H9 (cell line): ENCODE measurements around the gene ACR. TPM values are rescaled to one million over a fixed set of nuclear protein-coding genes. Genes with fewer than 3 reads are reported as not detected.

Experiments
- DNase-seq: peaks from one replicate; pipeline ENCODE4 v3.0.0-alpha.2; 2017
- H2AFZ ChIP-seq: one replicate; pipeline ENCODE4 v1.6.1; 2013; ENCODE audit warnings: mild to moderate bottlenecking, low read length, control low read depth, moderate library complexity
- H2AK5ac ChIP-seq: 2 replicates; pipeline ENCODE4 v1.6.1; 2013; ENCODE audit warnings: low read length, control low read depth, mixed read lengths; ENCODE audit not compliant: insufficient read length
- H2BK120ac ChIP-seq: one replicate; pipeline ENCODE4 v1.6.1; 2013; ENCODE audit warnings: low read depth, mild to moderate bottlenecking, low read length, control low read depth, inconsistent platforms; ENCODE audit not compliant: poor library complexity, severe bottlenecking
- H2BK12ac ChIP-seq: 2 replicates; pipeline ENCODE4 v1.6.1; 2013; ENCODE audit warnings: low read length, control low read depth, mixed read lengths, low read depth; ENCODE audit not compliant: insufficient read length
- H2BK15ac ChIP-seq: 2 replicates; pipeline ENCODE4 v1.6.1; 2013; ENCODE audit warnings: low read depth, low read length, control low read depth
- H2BK20ac ChIP-seq: one replicate; pipeline ENCODE4 v1.6.1; 2013; ENCODE audit warnings: low read depth, mild to moderate bottlenecking, low read length, control low read depth, inconsistent platforms; ENCODE audit not compliant: poor library complexity, severe bottlenecking
- H2BK5ac ChIP-seq: 2 replicates; pipeline ENCODE4 v1.6.1; 2013; ENCODE audit warnings: low read length, control low read depth, mixed read lengths; ENCODE audit not compliant: insufficient read length
- H3K14ac ChIP-seq: 2 replicates; pipeline ENCODE4 v1.6.1; 2013; ENCODE audit warnings: low read length, control low read depth; ENCODE audit not compliant: insufficient read depth
- H3K18ac ChIP-seq: 2 replicates; pipeline ENCODE4 v1.6.1; 2013; ENCODE audit warnings: low read depth, mild to moderate bottlenecking, mixed read lengths, low read length, control low read depth; ENCODE audit not compliant: insufficient read length
- H3K23ac ChIP-seq: 2 replicates; pipeline ENCODE4 v1.6.1; 2013; ENCODE audit warnings: low read length, control low read depth, mixed read lengths, low read depth; ENCODE audit not compliant: insufficient read length
- H3K23me2 ChIP-seq: 2 replicates; pipeline ENCODE4 v1.6.1; 2013; ENCODE audit warnings: low read depth, mild to moderate bottlenecking, mixed read lengths, low read length, control low read depth; ENCODE audit not compliant: insufficient read length, poor library complexity, severe bottlenecking
- H3K27ac ChIP-seq: 2 replicates; pipeline ENCODE4 v1.5.1; 2013; ENCODE audit warnings: low read length, control low read depth, mixed read lengths, low read depth; ENCODE audit not compliant: insufficient read length
- H3K27me3 ChIP-seq: 2 replicates; pipeline ENCODE4 v1.6.1; 2013; ENCODE audit warnings: low read length, control low read depth, inconsistent platforms; ENCODE audit not compliant: insufficient read depth
- H3K4ac ChIP-seq: 2 replicates; pipeline ENCODE4 v1.6.1; 2013; ENCODE audit warnings: low read depth, mild to moderate bottlenecking, control low read depth, inconsistent platforms, low read length, moderate library complexity
- H3K4me1 ChIP-seq: 2 replicates; pipeline ENCODE4 v1.6.1; 2013; ENCODE audit warnings: low read length, control low read depth, inconsistent platforms; ENCODE audit not compliant: insufficient read depth
- H3K4me2 ChIP-seq: 2 replicates; pipeline ENCODE4 v1.6.1; 2013; ENCODE audit warnings: low read length, control low read depth, mixed read lengths; ENCODE audit not compliant: insufficient read length, insufficient read depth
- H3K56ac ChIP-seq: 2 replicates; pipeline ENCODE4 v1.6.1; 2013; ENCODE audit warnings: low read depth, mild to moderate bottlenecking, mixed read lengths, low read length, control low read depth; ENCODE audit not compliant: insufficient read length
- H3K79me1 ChIP-seq: 2 replicates; pipeline ENCODE4 v1.6.1; 2013; ENCODE audit warnings: low read depth, mild to moderate bottlenecking, moderate library complexity, low read length, control low read depth, inconsistent platforms; ENCODE audit not compliant: insufficient read depth, poor library complexity, severe bottlenecking
- H3K79me2 ChIP-seq: 2 replicates; pipeline ENCODE4 v1.6.1; 2013; ENCODE audit warnings: low read length, control low read depth, inconsistent platforms; ENCODE audit not compliant: insufficient read depth
- H3K9ac ChIP-seq: 2 replicates; pipeline ENCODE4 v1.6.1; 2013; ENCODE audit warnings: low read length, control low read depth, mixed read lengths; ENCODE audit not compliant: insufficient read length; ENCODE audit errors: extremely low read depth
- H3K9me3 ChIP-seq: one replicate; pipeline ENCODE4 v1.6.1; 2013; ENCODE audit warnings: low read depth, low read length, inconsistent platforms; ENCODE audit not compliant: control insufficient read depth
- H3T11ph ChIP-seq: one replicate; pipeline ENCODE4 v1.6.1; 2013; ENCODE audit warnings: mild to moderate bottlenecking, low read length, control low read depth, inconsistent platforms
- H4K20me1 ChIP-seq: one replicate; pipeline ENCODE4 v1.6.1; 2013; ENCODE audit not compliant: control insufficient read depth, insufficient read length, insufficient read depth
- H4K5ac ChIP-seq: 2 replicates; pipeline ENCODE4 v1.6.1; 2013; ENCODE audit warnings: low read depth, mild to moderate bottlenecking, mixed read lengths, low read length, control low read depth; ENCODE audit not compliant: insufficient read length
- H4K8ac ChIP-seq: replicated peaks from 2 replicates; pipeline ENCODE4 v1.6.1; 2013; ENCODE audit warnings: low read length, control low read depth, mixed read lengths, low read depth; ENCODE audit not compliant: insufficient read length
- H4K91ac ChIP-seq: 2 replicates; pipeline ENCODE4 v1.6.1; 2013; ENCODE audit warnings: low read depth, mild to moderate bottlenecking, moderate library complexity, mixed read lengths, low read length, control low read depth; ENCODE audit not compliant: insufficient read length
- H3K27ac Mint-ChIP-seq, 3 experiments: 2 replicates in 2 of 3; 3 replicates in 1 of 3; pipeline ENCODE4 v1.8.0; 2020 to 2021; ENCODE audit warnings: mixed read lengths in 3 of 3, mild to moderate bottlenecking in 1 of 3, moderate library complexity in 1 of 3
- H3K27me3 Mint-ChIP-seq: 2 replicates; pipeline ENCODE4 v1.8.0; 2021; ENCODE audit warnings: low read depth, mild to moderate bottlenecking, moderate library complexity, mixed read lengths
- H3K36me3 Mint-ChIP-seq, 3 experiments: 2 replicates in 2 of 3; 3 replicates in 1 of 3; pipeline ENCODE4 v1.8.0; 2020 to 2021; ENCODE audit warnings: low read depth in 3 of 3, mixed read lengths in 3 of 3; ENCODE audit not compliant: insufficient read depth in 1 of 3
- H3K4me1 Mint-ChIP-seq, 2 experiments: 2 replicates each; pipeline ENCODE4 v1.8.0; 2020; ENCODE audit warnings: mixed read lengths in 2 of 2
- H3K4me3 Mint-ChIP-seq, 2 experiments: 2 replicates in 1 of 2; 3 replicates in 1 of 2; pipeline ENCODE4 v1.8.0; 2020 to 2021; ENCODE audit warnings: mild to moderate bottlenecking in 2 of 2, mixed read lengths in 2 of 2, moderate library complexity in 1 of 2
- H3K9me3 Mint-ChIP-seq, 2 experiments: 2 replicates in 1 of 2; 3 replicates in 1 of 2; pipeline ENCODE4 v1.8.0; 2020; ENCODE audit warnings: mild to moderate bottlenecking in 2 of 2, mixed read lengths in 2 of 2, moderate library complexity in 1 of 2
- WGBS: extraction: QIAGEN DNeasy Blood & Tissue Kit; methylation state at CpG from one replicate; pipeline ENCODE4 v1.1.7; 2013; ENCODE audit warnings: missing lambda C conversion rate, low lambda C conversion rate, mixed read lengths; ENCODE audit not compliant: insufficient read length; ENCODE audit errors: extremely low coverage; 5-methylcytosine and 5-hydroxymethylcytosine counted together
- total RNA-seq: library from RNA; stranded (reverse); gene quantifications from 2 replicates; pipeline ENCODE4 v1.2.1, GENCODE V29; 2021
- TF ChIP-seq, protein P1 (sequence below): fragments of 200-600 bp; sonication (generic); conservative IDR thresholded peaks from 3 replicates; pipeline ENCODE4 v1.8.0; 2021; ENCODE audit warnings: antibody characterized with exemption, mild to moderate bottlenecking

ACR gene
- total RNA-seq, 1 experiment from 2014 or later, result 0.35 TPM

GRCh38 chr22:50720301-50721256 lies 17.4 kb upstream of the ACR start:
- Histone ChIP-seq H3K79me1 (no peaks in the 10 kb centered on the region), H3K18ac (no peak overlapping the region), H3K23ac (no peak overlapping the region), H4K91ac (no peak overlapping the region), H3K23me2 (peaks cover 9% of the 10 kb centered on the region), H3K14ac (peak overlapping the region; percentile 31; the same call in 1 of the 2 replicates), H2AFZ (no peak overlapping the region), H2AK5ac (no peak overlapping the region), H3T11ph (no peak overlapping the region), H2BK20ac (no peak overlapping the region), H2BK120ac (no peak overlapping the region), H4K20me1 (no peaks in the 10 kb centered on the region), H3K27ac (no peak overlapping the region), H3K4ac (no peak overlapping the region), H2BK15ac (no peak overlapping the region), H3K56ac (no peak overlapping the region), H2BK5ac (no peak overlapping the region), H4K5ac (no peak overlapping the region), H4K8ac (no peak overlapping the region), H3K9me3 (no peaks in the 10 kb centered on the region), H2BK12ac (no peak overlapping the region), H3K4me2 (no peak overlapping the region), H3K27me3 (peaks cover 40% of the 10 kb centered on the region; the same call in 1 of the 2 replicates), H3K4me1 (no peaks in the 10 kb centered on the region), H3K79me2 (no peaks in the 10 kb centered on the region), H3K9ac (no peak overlapping the region)
- Mint-ChIP-seq H3K27me3 (peaks cover 77% of the 10 kb centered on the region), H3K27ac (no peak overlapping the region), H3K4me1 (peaks cover 8 to 14% of the 10 kb centered on the region in 2 experiments), H3K9me3 (peaks cover 0 to 4% of the 10 kb centered on the region in 2 experiments; a peak in 2 of 5 replicates), H3K4me3 (peak overlapping the region; percentile 30 to 48; a peak in 3 of 5 replicates), H3K36me3 (peaks cover 4 to 17% (median 13%) of the 10 kb centered on the region in 3 experiments; a peak in 6 of 7 replicates)
- WGBS, result no CpG with 5 or more reads among the region's 132 CpGs
- DNase-seq, result no peak
- TF ChIP-seq, protein P1, sequence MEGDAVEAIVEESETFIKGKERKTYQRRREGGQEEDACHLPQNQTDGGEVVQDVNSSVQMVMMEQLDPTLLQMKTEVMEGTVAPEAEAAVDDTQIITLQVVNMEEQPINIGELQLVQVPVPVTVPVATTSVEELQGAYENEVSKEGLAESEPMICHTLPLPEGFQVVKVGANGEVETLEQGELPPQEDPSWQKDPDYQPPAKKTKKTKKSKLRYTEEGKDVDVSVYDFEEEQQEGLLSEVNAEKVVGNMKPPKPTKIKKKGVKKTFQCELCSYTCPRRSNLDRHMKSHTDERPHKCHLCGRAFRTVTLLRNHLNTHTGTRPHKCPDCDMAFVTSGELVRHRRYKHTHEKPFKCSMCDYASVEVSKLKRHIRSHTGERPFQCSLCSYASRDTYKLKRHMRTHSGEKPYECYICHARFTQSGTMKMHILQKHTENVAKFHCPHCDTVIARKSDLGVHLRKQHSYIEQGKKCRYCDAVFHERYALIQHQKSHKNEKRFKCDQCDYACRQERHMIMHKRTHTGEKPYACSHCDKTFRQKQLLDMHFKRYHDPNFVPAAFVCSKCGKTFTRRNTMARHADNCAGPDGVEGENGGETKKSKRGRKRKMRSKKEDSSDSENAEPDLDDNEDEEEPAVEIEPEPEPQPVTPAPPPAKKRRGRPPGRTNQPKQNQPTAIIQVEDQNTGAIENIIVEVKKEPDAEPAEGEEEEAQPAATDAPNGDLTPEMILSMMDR, result peak; percentile 15; the same call in 1 of the 3 replicates
